HG02938 (cell line): ENCODE measurements around the gene ETFA.
"Not testable (repeated sequence)": the region's sequence is repeated elsewhere in the genome, so short reads cannot be mapped to it uniquely, and the experiment has no call there.

Source experiments
- ATAC-seq: cut with Tn5 transposase; IDR thresholded peaks from one replicate; pipeline ENCODE4 v1.9.1; 2021; ENCODE audit warnings: mild to moderate bottlenecking, moderate library complexity; ENCODE audit not compliant: unreplicated experiment

The ETFA gene

DNA sequence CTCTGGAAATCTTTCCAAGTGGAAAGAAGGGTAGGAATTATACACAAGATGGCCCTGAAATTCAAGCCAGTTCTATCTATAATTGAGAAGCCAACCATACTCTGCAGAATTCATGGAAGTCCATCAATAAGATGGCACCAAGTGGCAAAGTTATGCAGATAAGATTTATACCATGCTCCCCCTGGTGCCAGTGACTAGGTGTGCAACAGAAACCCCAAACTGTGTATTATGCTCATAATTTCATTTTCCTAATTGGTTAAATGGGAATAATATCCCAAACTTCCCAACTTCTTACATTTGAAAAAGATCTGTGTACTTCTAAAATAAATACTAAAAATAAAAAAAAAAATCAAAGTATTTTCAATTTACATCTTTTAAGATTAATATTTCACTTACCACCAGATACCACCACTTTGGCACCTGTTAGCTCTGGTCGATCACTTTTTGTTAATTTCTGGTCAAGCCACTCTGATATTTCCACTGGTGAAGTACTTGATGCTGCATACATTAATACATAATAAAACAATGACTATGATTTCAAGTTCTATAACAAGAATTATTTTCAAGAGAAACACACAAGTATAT, 25.9 kb downstream of the ETFA start:
- no peak for ATAC-seq

DNA sequence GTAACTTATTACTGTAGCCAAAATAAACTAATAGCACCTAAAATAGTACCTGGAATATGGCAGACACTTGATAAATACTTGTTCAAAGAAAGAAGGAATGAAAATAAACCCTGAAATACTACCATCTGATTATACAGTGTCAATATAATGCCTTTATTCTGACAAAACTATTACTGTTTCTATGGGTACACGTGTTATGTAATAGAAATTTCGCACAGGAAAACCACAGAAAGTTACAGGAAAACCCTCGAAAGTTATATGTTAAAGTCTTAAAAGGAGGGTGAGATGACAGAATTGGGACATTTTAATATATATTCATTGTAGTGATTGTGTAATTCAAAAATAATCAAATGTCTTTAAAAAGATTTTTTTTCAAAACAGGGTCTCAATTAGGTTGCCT, 28.8 kb downstream of the ETFA start:
- ATAC-seq = no peak

DNA sequence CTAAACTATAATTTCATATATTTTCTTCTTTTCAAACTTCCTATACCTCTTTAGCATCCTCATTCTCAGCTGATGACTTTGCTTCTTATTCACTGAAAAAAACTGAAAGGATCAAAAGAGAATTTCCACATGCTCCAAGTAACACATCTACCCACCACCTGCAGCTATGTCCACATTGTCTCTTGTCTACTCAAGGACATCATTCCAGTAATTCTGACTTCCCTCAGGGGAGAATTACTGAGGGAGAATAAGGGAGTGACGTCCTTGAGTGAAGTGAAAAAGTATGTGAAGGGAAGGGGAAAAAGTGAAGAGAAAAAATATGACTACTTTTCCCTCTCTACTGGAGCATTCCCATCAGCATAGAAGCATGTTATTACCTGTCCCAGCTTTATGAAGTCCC, 32.6 kb downstream of the ETFA start:
- no peak for ATAC-seq

DNA sequence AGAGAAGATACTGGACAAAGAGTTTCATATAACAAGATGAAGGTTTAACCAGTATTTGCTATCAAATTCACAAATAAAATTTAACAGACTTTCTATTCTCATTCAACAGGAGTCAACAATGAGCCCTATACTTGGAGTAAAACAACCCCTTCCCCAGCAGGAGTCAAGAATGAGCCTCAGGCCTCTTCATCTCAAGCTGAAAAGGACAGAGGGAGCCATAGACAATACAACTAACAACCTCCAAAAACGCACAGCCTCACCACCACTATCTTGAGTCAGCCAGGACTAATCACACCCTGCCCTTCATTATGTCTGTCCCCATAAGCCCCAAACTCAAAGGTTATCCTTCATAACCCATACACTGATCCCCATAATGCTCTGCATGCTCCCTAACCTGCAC, 36.4 kb downstream of the ETFA start:
- ATAC-seq = no peak

DNA sequence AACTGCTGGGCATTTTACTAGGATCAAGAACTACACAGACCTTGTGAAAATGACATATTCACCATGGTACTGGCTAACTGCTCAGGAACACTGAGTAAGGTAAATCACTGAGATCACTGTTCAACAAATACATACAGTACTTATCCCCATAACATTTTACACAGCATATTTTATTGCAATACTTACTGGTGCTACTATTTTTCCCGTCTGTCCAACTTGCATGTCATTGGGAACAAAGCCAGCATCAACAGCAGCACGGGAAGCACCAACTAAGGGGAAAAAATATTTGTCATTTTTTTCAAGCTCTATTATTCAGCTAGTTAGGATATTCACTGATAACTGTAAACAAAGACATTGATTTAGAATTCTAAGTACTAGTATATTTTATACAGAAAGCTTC, 37.0 kb downstream of the ETFA start:
- no peak for ATAC-seq

DNA sequence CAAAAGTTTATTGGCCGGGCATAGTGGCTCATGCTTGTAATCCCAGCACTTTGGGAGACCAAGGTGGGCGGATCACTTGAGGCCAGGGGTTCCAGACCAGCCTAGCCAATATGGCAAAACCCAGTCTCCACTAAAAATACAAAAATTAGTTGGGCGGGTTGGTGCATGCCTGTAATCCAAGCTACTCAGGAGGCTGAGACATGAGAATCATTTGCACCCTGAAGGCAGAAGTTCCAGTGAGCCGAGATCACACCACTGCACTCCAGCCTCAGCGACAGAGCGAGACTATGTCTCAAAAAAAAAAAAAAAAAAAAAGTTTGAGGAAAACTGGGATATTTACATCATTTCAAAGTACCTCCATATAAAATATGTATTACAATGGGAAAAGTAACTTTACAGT, 40.4 kb downstream of the ETFA start:
- ATAC-seq = no peak

DNA sequence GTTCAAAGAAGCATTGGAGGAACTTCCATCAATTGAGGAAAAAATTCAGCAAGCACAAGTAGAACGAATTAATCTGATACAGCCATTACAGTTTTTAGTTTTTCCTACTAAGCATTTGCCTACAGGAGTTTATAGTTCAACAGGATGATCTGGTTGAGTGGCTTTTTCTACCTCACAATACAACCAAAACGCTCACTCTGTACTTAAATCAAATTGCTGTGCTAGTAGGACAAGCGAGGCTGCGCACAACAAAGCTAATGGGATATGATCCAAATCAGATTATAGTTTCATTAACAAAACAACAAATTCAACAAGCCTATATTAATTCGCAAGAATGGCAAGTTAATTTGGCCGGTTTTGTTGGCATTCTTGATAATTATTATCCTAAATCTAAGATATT, 44.2 kb downstream of the ETFA start:
- ATAC-seq = no peak

DNA sequence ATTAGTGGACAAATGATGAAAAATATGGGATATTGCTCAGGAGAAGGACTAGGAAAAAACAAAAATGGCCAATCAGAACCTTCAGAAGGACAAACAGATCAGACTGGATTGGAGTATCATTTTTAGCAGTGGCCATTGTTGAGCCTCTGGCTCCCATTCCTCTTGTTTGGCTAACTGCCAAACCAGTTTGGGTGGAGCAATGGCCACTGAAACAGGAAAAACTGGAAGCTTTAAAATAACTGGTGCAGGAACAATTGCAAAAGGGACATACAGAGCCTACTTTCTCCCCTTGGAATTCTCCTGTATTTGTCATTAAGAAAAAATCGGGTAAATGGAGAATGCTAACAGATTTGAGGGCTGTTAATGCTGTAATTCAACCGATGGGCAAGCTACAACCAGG, 45.5 kb downstream of the ETFA start:
- ATAC-seq = not testable (repeated sequence)

DNA sequence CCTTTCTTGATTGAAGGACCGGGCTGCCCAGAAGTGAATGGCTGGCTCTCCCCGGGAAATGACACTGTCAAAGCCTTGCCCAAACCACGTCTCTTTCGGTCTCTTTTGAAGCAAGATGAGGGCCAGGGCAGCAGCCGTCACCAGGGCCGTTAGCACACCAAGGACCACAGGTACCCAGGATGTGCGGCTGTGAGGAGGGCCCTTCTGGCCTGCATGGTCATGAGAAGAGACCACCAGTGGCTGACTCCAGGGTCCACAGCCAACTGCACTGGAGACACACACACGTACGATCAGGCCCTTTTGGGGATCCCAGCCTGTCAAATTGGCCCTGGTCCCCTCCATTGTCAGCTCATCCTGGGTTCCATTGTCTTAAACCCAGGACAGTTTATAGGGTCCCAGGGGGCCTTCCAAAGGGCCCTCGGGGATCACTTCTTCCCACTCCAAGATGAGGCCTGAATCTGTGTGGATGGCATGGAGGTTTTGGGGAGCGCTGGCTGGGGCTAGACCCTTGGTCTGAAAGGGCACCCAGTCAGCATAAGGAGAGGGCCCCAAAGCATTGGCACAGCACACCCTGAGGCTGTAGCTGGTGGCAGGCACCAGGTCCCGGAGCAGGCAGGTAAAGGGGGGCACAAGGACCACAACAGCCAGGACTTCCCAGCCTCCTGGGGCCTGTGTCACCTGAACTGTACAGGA, 50.9 kb downstream of the ETFA start:
- no peak for ATAC-seq

DNA sequence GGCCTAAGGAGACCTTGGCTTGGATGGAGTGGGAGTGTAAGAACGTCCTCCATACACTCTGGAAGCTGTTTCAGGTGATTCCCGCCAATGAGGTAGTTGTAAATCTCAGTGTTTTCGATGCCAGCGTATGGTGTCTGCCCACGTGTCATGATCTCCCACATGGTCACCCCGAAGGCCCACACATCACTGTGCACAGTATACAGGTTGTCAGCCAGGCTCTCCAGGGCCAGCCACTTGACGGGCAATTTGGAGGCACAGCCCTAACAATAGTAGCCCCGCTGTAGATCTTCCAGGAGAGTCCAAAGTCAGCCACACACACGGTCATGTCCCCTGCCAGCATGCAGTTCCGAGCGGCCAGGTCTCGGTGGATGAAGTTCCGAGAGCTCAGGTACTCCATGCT, 51.9 kb downstream of the ETFA start:
- ATAC-seq = no peak

DNA sequence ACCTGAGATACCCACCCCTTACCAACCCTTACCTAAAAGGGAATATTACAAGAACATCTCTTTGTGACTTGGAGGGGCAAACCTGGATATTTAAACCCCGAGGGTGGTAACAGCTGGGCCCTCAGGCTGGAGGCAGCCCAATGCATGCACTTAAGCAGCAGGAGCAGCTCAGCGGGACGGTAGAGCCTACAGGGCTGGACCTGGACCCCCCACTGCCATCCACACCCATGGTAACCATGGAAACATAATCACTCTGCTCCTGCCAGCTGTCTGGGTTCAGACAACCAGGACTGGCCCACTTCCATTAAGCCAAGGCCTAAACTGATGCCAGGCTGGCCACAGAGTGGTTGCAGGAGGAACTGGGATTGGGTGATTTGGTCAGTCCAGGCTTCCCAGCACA, 52.8 kb downstream of the ETFA start:
- no peak for ATAC-seq

DNA sequence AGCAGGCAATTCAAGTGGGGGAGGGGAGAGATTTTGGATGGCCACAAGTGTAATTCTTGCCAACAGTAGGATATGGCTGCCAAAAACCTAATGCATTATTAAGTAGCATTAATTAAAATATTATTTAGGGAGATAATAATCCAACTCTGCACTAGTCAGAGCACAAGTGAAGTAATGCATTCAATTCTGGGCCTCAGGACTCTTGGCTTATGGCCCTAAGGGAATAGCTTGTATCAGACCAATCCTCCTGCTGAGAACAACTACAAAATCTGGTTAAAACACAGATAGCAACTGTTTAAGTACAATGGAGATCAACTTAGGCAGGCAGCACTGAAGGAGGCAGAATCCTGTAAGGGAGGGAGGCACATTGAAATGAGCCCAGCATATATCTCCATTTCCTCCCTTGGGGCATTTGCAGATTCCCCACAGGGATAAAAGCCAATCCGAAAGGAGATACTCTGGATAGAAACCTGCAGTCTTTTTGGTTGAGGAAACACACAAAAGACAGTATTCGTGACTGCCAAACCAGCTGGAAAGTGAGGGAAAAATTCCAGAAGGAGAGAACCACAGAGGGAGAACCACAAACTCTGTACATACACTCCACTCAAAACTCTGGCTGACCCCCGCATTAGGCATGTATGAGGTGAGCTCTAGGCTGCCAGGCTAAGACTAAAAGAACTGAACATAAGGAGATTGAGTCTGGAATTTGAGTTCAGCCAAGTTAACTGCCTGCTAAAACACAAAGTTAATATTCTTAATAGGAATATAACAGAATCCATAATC, 57.4 kb downstream of the ETFA start:
- no peak for ATAC-seq

DNA sequence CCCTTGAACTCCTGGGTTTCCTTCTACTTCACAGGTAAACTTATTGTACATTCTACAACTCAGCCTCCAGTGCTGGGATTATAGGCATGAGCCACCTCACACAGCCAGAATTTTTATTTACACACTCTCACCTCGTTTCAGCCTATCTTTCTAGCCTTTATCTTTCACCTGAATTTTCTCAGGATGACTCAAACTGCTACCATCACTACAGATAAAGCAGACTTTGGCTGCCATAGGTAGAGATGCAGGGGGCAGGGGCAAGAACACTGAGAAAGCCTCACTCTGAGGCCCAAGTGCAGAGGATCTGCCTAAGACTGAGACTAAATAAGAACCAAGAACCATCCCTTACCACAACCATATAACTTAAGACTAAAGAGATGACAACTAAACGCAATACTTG, 59.0 kb downstream of the ETFA start:
- ATAC-seq = no peak

DNA sequence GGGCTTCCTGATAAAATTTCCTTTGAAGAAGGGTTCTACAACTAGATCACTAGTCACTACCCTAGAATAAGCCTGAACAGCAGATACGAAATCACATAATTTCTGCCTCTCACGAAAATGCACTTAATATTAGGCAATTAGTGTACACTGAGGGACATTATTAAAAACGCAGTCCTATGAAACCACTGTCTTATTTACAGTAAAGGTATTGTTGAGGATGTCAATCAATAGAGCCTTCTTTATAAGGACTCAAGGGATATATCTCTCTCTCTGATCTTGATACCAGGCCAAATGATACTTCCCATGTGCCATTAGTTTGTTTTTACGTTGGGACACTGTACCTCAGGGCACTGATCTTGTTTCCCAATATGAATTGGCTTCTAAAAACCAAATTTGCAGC, 59.6 kb downstream of the ETFA start:
- no peak for ATAC-seq

DNA sequence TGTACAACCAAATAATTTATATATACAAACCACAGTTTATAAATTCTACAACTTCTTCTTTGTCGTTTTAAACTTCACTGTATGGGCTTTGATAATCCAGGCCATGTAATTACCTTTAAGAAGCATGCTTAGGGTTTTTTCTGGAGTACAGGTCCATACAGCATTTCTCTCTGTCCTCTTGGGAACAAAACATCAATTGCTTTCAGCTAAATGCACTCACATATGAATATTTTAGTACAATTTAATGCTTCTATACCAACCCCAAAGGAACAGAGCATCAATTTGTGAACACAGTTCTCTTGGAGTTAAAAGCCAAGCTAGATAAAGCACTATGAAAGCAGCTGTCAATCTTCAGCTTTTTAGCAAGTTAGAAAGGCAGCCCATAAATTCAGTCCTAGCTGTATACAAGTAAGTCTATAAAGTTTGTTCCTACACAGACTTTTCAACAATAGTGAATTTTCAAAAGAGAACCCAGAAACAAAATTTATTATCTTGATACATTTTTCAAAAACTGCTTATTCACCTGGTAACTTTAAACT, 66.1 kb downstream of the ETFA start:
- no peak for ATAC-seq

DNA sequence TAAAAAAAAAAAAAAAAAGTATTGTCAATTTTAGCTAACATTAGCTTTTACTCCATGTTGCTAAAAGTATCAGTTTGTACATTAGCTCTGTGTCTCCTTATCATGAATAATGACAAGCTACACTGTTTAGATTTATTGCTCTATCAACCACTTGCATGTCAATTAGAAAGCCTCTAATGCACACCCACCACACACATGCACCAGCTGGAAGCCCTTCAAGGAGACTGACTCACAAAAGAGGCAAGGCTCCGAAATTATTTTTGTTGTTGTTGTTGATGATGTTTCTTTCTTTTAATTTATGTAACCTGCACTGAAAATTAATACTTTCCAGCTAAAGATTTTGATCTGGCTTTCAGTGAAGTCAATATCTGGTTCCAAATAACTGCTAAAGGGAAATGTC, 71.5 kb downstream of the ETFA start:
- ATAC-seq = no peak

DNA sequence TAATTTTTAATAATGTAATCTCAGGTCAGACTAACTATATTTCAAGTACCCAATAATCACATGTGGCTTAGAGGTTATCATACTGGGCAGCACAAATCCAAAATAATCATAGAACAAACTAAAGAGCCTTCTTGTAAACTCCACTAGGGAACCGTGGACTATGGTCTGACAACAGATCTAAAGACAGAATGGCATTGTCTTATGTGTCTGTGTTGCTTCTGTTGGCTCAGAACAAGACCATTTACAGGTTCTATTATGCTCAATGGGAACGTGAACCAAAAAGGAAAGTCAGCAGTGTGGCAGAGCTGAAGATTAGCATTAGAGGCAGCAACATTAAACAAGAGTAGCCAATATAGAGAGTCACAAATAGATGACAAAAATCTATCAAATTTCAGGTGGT, 74.9 kb downstream of the ETFA start:
- ATAC-seq = no peak

DNA sequence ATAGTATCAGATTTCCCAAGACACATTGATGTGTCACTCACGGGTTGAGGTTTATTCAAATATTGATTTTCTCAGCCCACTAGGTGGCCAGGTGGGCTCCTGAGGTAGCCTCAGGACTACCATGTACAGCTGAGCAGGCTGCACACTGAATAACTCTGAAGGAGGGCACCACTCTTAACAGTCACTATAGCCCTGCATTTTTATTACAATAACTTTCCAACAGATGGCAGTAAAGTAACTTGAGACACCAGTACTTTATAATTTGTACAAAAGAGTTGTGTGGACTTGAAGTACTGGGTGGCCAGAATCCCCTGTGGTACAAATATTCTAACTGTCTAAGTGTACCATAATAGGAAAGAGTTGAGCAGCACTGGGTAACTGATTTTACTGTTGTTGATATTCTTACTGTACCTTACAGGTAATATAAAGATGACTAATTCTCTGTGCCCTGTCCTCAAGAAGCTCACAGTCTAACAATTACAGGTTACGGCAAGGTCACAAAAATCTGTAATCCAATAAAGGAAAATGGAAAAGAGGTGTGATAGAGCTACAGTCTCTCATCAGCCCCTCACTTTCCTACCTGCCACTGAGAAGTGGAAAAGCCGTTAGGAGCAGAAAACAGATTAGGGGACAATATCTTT, 76.0 kb downstream of the ETFA start:
- ATAC-seq = no peak

DNA sequence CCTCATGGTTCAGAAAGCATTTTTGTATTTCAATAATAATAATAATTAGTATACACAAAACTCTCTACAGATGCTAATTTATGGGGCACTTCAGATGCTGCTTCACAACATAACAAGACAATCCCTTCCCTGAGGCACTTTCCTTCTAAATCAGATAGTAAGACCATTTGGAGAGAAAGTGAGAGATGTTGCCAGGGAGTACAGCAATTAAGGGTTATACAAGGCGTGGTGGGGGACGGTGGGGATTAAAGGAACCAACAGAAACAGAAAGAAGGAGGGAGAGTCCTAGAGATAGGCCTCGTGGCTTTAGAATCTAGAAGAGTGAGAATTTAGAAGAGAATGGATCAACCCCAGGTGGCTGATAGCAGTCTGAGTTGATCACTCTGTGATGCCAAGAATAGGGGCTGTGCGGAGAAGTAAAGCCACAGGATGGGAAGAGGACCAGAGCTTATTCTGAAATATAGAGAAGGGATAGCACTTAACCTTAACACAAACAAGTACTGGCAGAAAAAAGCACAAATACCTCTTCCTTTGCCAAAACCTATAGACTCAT, 76.9 kb downstream of the ETFA start:
- ATAC-seq = no peak

DNA sequence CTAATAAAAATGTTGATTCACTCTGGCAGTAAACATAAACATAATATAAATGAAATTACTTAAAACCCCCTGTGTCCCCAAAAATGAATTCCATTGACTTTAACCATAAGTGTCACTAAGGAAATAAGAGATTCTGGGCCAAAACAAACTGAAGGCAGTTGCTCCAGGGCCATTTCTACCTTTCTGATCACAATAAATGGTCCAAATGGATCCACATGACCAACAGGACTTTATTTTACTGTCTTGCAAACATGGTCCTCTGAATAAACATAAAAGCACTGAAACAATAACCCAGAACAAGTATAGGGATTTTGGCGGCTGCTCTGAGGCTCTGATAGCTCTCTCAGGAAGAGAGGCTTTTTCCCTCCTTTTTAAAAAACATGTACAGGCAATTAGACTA, 77.3 kb downstream of the ETFA start:
- ATAC-seq = no peak

DNA sequence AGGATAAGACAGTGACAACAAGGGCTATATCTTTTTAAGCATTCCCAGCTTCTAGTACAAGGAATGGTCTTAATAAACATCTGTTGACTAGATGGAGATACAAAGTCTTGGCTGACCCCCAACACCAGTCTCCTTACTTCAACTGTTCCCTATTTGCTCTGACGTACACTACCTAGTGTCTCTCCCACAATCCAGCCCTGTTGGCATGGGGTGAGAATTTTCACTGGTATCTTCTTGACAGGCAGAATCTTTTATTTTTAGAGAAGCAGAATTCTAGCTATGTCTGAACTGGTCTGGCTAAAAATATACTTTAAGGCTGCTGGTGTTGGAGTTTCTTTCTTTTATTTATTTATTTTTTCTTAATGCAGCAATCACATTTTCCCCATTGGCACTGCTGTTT, 82.0 kb downstream of the ETFA start:
- no peak for ATAC-seq
